ENCODE measurements around the gene TOX3.

DNA sequence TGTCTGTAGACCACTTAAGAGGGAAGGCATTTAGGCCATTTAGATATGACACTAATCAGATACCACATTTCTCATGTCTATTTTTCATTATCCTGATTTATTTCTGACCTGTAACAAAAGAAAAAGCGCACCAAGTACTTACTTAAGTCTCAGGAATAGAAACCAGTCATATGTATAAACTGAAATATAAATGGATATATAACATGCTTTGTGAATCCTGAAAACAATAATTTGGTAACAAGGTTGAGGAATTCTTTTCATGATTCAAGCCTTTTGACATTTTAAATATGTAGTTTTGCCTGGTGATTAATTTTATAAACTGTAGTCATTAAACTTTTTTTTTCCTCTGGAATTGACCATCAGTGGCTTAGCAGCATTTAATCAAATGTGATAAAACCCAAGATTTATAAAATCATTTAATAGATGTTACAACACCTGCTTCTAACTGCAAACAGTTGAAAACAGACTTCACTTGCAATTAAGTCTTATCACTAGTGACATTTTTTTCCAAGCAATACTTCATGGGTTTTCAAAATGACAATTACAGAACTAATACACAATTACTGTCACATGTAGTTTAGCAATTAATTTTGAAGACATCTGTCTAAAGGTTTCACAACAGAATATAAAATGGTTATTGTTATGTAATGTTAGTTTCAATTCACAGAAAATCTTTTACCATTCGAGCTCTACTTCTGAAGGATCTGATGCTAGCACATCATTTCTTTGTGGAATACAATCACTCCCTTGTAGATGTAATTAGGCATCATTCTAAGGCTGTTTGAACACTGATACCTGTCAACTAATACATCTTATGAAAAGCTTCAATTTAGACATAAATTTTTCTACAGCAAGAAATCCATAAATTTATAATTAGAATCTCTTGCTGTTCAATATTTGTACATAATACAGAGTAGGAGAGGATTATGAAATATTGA, 110.3 kb downstream of the TOX3 start:
- TF ChIP-seq POLR2AphosphoS5 (IDR thresholded peaks at IDR 0.05) (no peak), EP300 (IDR thresholded peaks at IDR 0.05; ENCODE audit: low read depth) (no peak), POLR2A (IDR thresholded peaks at IDR 0.05) (no peak)
- TF ChIP-seq, protein P1, sequence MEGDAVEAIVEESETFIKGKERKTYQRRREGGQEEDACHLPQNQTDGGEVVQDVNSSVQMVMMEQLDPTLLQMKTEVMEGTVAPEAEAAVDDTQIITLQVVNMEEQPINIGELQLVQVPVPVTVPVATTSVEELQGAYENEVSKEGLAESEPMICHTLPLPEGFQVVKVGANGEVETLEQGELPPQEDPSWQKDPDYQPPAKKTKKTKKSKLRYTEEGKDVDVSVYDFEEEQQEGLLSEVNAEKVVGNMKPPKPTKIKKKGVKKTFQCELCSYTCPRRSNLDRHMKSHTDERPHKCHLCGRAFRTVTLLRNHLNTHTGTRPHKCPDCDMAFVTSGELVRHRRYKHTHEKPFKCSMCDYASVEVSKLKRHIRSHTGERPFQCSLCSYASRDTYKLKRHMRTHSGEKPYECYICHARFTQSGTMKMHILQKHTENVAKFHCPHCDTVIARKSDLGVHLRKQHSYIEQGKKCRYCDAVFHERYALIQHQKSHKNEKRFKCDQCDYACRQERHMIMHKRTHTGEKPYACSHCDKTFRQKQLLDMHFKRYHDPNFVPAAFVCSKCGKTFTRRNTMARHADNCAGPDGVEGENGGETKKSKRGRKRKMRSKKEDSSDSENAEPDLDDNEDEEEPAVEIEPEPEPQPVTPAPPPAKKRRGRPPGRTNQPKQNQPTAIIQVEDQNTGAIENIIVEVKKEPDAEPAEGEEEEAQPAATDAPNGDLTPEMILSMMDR (IDR thresholded peaks at IDR 0.05): no peak
